Measurements from ENCODE around the gene ARPC1A. TPM values are rescaled to one million over a fixed set of nuclear protein-coding genes. Genes with fewer than 3 reads are reported as not detected.

The ARPC1A gene
- total and polyA plus RNA-seq, 7 donors: 94.6 to 396 (median 131) TPM

- Histone ChIP-seq H3K27ac (no peak overlapping the region), H3K27me3 (no peaks in the 10 kb centered on the region), H3K4me3 (no peak overlapping the region), H3K36me3 (peaks cover 8 to 48% (median 41%) of the 10 kb centered on the region in 4 donors), H3K4me1 (peaks cover 0 to 47% (median 43%) of the 10 kb centered on the region in 4 donors), H3K9me3 (no peaks in the 10 kb centered on the region)
- intact Hi-C loops (cut with DNase I): loop anchor here (5.0 kb wide), 1 partner anchor 1837 kb away; no protein-coding TSS in a partner anchor
- 95 to 97% methylated on average over 10 of the region's 10 CpGs for WGBS, 2 donors
- no peak for DNase-seq
- TF ChIP-seq EP300 (IDR thresholded peaks at IDR 0.05): no peak
- no peak for TF ChIP-seq POLR2A (IDR thresholded peaks at IDR 0.05)
- no peak for TF ChIP-seq CTCF (IDR thresholded peaks at IDR 0.05)
- no peak for TF ChIP-seq POLR2AphosphoS5 (IDR thresholded peaks at IDR 0.05)
These were observed 79.3 kb downstream of the ARPC1A start for GRCh38 chr7:99404977-99405320.

- peaks cover 0 to 58% (median 51%) of the 10 kb centered on the region in 4 donors for H3K4me1 ChIP-seq
- WGBS, 2 donors: 41 to 47% methylated on average over 1 of the region's 1 CpG
- H3K27ac ChIP-seq: peak overlapping the region in 1 of 4 donors; percentile 96
These were observed 80.9 kb downstream of the ARPC1A start for GRCh38 chr7:99406557-99406956.

GRCh38 chr7:99407872-99408378 is 82.2 kb downstream of the ARPC1A start:
- intact Hi-C loops (cut with DNase I): loop anchor here (1.0 to 5.0 kb wide), 3 partner anchors 34 to 1834 kb away; partner anchors contain the start of gene ARPC1B
- peaks cover 1 to 46% (median 33%) of the 10 kb centered on the region in 4 donors for H3K36me3 ChIP-seq

More at GRCh38 chr7:99406557-99406956, 80.9 kb downstream of the ARPC1A start:
- Histone ChIP-seq H3K27me3 (no peaks in the 10 kb centered on the region), H3K9me3 (no peaks in the 10 kb centered on the region), H3K4me3 (no peak overlapping the region), H3K36me3 (peaks cover 8 to 47% (median 35%) of the 10 kb centered on the region in 4 donors)
- DNase-seq: no peak
- intact Hi-C loops (cut with DNase I): loop anchor here (5.0 kb wide), 1 partner anchor 1836 kb away; no protein-coding TSS in a partner anchor
- TF ChIP-seq POLR2AphosphoS5 (IDR thresholded peaks at IDR 0.05): no peak
- no peak for TF ChIP-seq EP300 (IDR thresholded peaks at IDR 0.05)
- no peak for TF ChIP-seq CTCF (IDR thresholded peaks at IDR 0.05)
- TF ChIP-seq POLR2A (IDR thresholded peaks at IDR 0.05): no peak

GRCh38 chr7:99408379-99409191 is 82.9 kb downstream of the ARPC1A start, which contains the start of the genes BUD31 and PDAP1:
BUD31 (plus strand) TSS chr7:99408969; CDS start chr7:99411093, 2,124 bp downstream.
PDAP1 (minus strand) TSS chr7:99408597; CDS start chr7:99408548, 49 bp downstream.
- Histone ChIP-seq H3K36me3 (peaks cover 0 to 46% (median 32%) of the 10 kb centered on the region in 4 donors), H3K27ac (peak within 1 kb of the TSS; percentile 95 to 99 (median 96)), H3K9me3 (no peaks in the 10 kb centered on the region), H3K27me3 (no peaks in the 10 kb centered on the region), H3K4me1 (peaks cover 0 to 58% (median 51%) of the 10 kb centered on the region in 4 donors), H3K4me3 (peak within 1 kb of the TSS; percentile 80 to 99 (median 96))
- WGBS, 2 donors: 0% methylated on average over 72 of the region's 72 CpGs
- intact Hi-C loops (cut with DNase I): loop anchor here (1.0 to 5.0 kb wide), 3 partner anchors 34 to 1834 kb away; partner anchors contain the start of gene ARPC1B
- DNase-seq: peak; percentile 97
- TF ChIP-seq POLR2A (IDR thresholded peaks at IDR 0.05): peak; percentile 75 to 81
- peak in 2 of 4 donors; percentile 7 to 44 for TF ChIP-seq EP300 (IDR thresholded peaks at IDR 0.05)
- TF ChIP-seq CTCF (IDR thresholded peaks at IDR 0.05): peak in 1 of 4 experiments; percentile 42
- peak; percentile 89 to 97 (median 92) for TF ChIP-seq POLR2AphosphoS5 (IDR thresholded peaks at IDR 0.05)

More at GRCh38 chr7:99407872-99408378, 82.2 kb downstream of the ARPC1A start:
- H3K4me1 ChIP-seq: peaks cover 0 to 58% (median 51%) of the 10 kb centered on the region in 4 donors
- H3K4me3 ChIP-seq: peak overlapping the region; percentile 80 to 99 (median 96)
- DNase-seq: peak; percentile 86
- TF ChIP-seq POLR2A (IDR thresholded peaks at IDR 0.05) (no peak), CTCF (IDR thresholded peaks at IDR 0.05) (no peak), POLR2AphosphoS5 (IDR thresholded peaks at IDR 0.05) (peak in 1 of 4 donors; percentile 5), EP300 (IDR thresholded peaks at IDR 0.05) (no peak)
- no peaks in the 10 kb centered on the region for H3K27me3 ChIP-seq
- peak overlapping the region; percentile 95 to 99 (median 96) for H3K27ac ChIP-seq
- no peaks in the 10 kb centered on the region for H3K9me3 ChIP-seq
- WGBS, 2 donors: 0 to 1% methylated on average over 28 of the region's 28 CpGs
